Ascending aorta (tissue), 2 donors: ENCODE data around the gene HDLBP. TPM values are rescaled to one million over a fixed set of nuclear protein-coding genes. Genes with fewer than 3 reads are reported as not detected.

ENCODE experiments used
- DNase-seq, 2 donors: peaks; one replicate each; pipeline ENCODE4 v3.0.0-alpha.2; 2019; ENCODE audit warnings: low spot score in 2 of 2
- H3K27ac ChIP-seq, 2 donors: fragments of 200-600 bp; sonication (generic); one replicate each; pipeline ENCODE4 v1.5.1; 2016 to 2017; ENCODE audit warnings: mild to moderate bottlenecking in 1 of 2
- H3K27me3 ChIP-seq: fragments of 200-600 bp; sonication (generic); one replicate; pipeline ENCODE4 v1.5.1; 2017
- H3K36me3 ChIP-seq, 2 donors: fragments of 200-600 bp; sonication (generic); one replicate each; pipeline ENCODE4 v1.5.1; 2016
- H3K4me1 ChIP-seq, 2 donors: fragments of 200-600 bp; sonication (generic); one replicate each; pipeline ENCODE4 v1.5.1; 2016 to 2017; ENCODE audit warnings: mild to moderate bottlenecking in 1 of 2
- H3K4me3 ChIP-seq, 2 donors: fragments of 200-600 bp; sonication (generic); one replicate each; pipeline ENCODE4 v1.5.1; 2016 to 2017; ENCODE audit warnings: mild to moderate bottlenecking in 1 of 2
- H3K9me3 ChIP-seq, 2 donors: fragments of 200-600 bp; sonication (generic); one replicate each; pipeline ENCODE4 v1.5.1; 2016
- CTCF ChIP-seq, 3 experiments: fragments of 200-600 bp in 2 of 3; fragments of 450-650 bp in 1 of 3; sonication (generic) in 2 of 3; IDR thresholded peaks; one replicate each; pipeline ENCODE4 v1.5.1; 2016 to 2019; ENCODE audit warnings: antibody characterized with exemption in 3 of 3, mild to moderate bottlenecking in 1 of 3, moderate library complexity in 1 of 3
- intact Hi-C: fragments of 100-400 bp; cut with DNase I; formaldehyde crosslinking; loops from one replicate; pipeline ENCODE4 v1.15.1; 2023
- total RNA-seq: library from RNA; depleted of rRNA; stranded (reverse); fragments of >200 nt; gene quantifications from one replicate; pipeline ENCODE4 v1.1.0, GENCODE V29; 2016

The HDLBP gene
- total RNA-seq, 1 donor from 2014 or later: 308 TPM

- H3K36me3 ChIP-seq: no peaks in the 10 kb centered on the region
- intact Hi-C loops: no loop called here
- no peaks in the 10 kb centered on the region for H3K27me3 ChIP-seq
- no peak for DNase-seq
- peaks cover 0 to 12% of the 10 kb centered on the region in 2 donors for H3K4me1 ChIP-seq
- no peak for TF ChIP-seq CTCF (IDR thresholded peaks at IDR 0.05)
- H3K4me3 ChIP-seq: no peak overlapping the region
- H3K27ac ChIP-seq: no peak overlapping the region
- no peaks in the 10 kb centered on the region for H3K9me3 ChIP-seq
Measured at GRCh38 chr2:241308267-241308666, 7.2 kb downstream of the HDLBP start.

- DNase-seq: no peak
- no peaks in the 10 kb centered on the region for H3K36me3 ChIP-seq
- no peak for TF ChIP-seq CTCF (IDR thresholded peaks at IDR 0.05)
- H3K9me3 ChIP-seq: no peaks in the 10 kb centered on the region
- H3K4me3 ChIP-seq: no peak overlapping the region
- no peaks in the 10 kb centered on the region for H3K27me3 ChIP-seq
- intact Hi-C loops: no loop called here
- no peak overlapping the region for H3K27ac ChIP-seq
- peaks cover 0 to 12% of the 10 kb centered on the region in 2 donors for H3K4me1 ChIP-seq
Measured at GRCh38 chr2:241307055-241307454, 8.4 kb downstream of the HDLBP start.

- H3K9me3 ChIP-seq: no peaks in the 10 kb centered on the region
- no peaks in the 10 kb centered on the region for H3K27me3 ChIP-seq
- TF ChIP-seq CTCF (IDR thresholded peaks at IDR 0.05): no peak
- H3K4me1 ChIP-seq: peaks cover 0 to 7% of the 10 kb centered on the region in 2 donors
- no peak for DNase-seq
- H3K4me3 ChIP-seq: no peak overlapping the region
- intact Hi-C loops: no loop called here
- H3K27ac ChIP-seq: no peak overlapping the region
- H3K36me3 ChIP-seq: no peaks in the 10 kb centered on the region
Measured at GRCh38 chr2:241304039-241304670, 11.3 kb downstream of the HDLBP start.

- TF ChIP-seq CTCF (IDR thresholded peaks at IDR 0.05): no peak
Measured at GRCh38 chr2:241302759-241303651, 12.5 kb downstream of the HDLBP start.

GRCh38 chr2:241302083-241302482 is 13.4 kb downstream of the HDLBP start:
- Histone ChIP-seq H3K27ac (no peak overlapping the region), H3K36me3 (peaks cover 0 to 6% of the 10 kb centered on the region in 2 donors), H3K27me3 (no peaks in the 10 kb centered on the region), H3K4me1 (peaks cover 0 to 3% of the 10 kb centered on the region in 2 donors), H3K9me3 (no peaks in the 10 kb centered on the region), H3K4me3 (no peak overlapping the region)
- no peak for DNase-seq
- intact Hi-C loops: no loop called here
- TF ChIP-seq CTCF (IDR thresholded peaks at IDR 0.05): no peak

More at GRCh38 chr2:241302759-241303651, 12.5 kb downstream of the HDLBP start:
- Histone ChIP-seq H3K9me3 (no peaks in the 10 kb centered on the region), H3K27ac (no peak overlapping the region), H3K4me3 (no peak overlapping the region), H3K36me3 (no peaks in the 10 kb centered on the region), H3K4me1 (peaks cover 0 to 3% of the 10 kb centered on the region in 2 donors), H3K27me3 (no peaks in the 10 kb centered on the region)
- intact Hi-C loops: no loop called here
- no peak for DNase-seq
